DOHH2 (cell line): ENCODE results near the gene CSMD2.

Experiments
- H3F3A ChIP-seq: fragments of 200-600 bp; sonication (generic), shearing (Covaris generic); 2 replicates; pipeline ENCODE4 v1.6.0; 2016; ENCODE audit warnings: antibody characterized with exemption, mild to moderate bottlenecking; ENCODE audit not compliant: control insufficient read depth, insufficient read depth
- H3K27ac ChIP-seq: fragments of 200-600 bp; sonication (generic); 2 replicates; pipeline ENCODE4 v1.5.1; 2014; ENCODE audit warnings: low read depth, mild to moderate bottlenecking, low read length, moderate library complexity
- H3K27me3 ChIP-seq: fragments of 200-600 bp; sonication (generic); 2 replicates; pipeline ENCODE4 v1.6.1; 2014; ENCODE audit warnings: mild to moderate bottlenecking, low read length, mixed read lengths; ENCODE audit not compliant: control insufficient read depth
- H3K36me3 ChIP-seq: fragments of 200-600 bp; sonication (generic); 2 replicates; pipeline ENCODE4 v1.6.1; 2014; ENCODE audit warnings: mild to moderate bottlenecking, low read length, moderate library complexity, mixed read lengths; ENCODE audit not compliant: control insufficient read depth
- H3K4me1 ChIP-seq: fragments of 200-600 bp; sonication (generic); 2 replicates; pipeline ENCODE4 v1.6.1; 2014; ENCODE audit warnings: mild to moderate bottlenecking, low read length, mixed read lengths; ENCODE audit not compliant: control insufficient read depth
- H3K4me2 ChIP-seq: fragments of 200-600 bp; sonication (generic); 2 replicates; pipeline ENCODE4 v1.6.0; 2014; ENCODE audit warnings: mild to moderate bottlenecking, low read length, moderate library complexity
- H3K4me3 ChIP-seq: fragments of 200-600 bp; sonication (generic); 2 replicates; pipeline ENCODE4 v1.5.1; 2014; ENCODE audit warnings: mild to moderate bottlenecking, low read length, mixed read lengths
- H3K79me2 ChIP-seq: fragments of 200-600 bp; sonication (generic); 2 replicates; pipeline ENCODE4 v1.6.1; 2014; ENCODE audit warnings: mild to moderate bottlenecking, low read length, mixed read lengths; ENCODE audit not compliant: control insufficient read depth
- H3K9me2 ChIP-seq: fragments of 200-600 bp; sonication (generic); replicated peaks from 2 replicates; pipeline ENCODE4 v1.6.1; 2014; ENCODE audit warnings: mild to moderate bottlenecking, low read length, mixed read lengths; ENCODE audit not compliant: control insufficient read depth
- H3K9me3 ChIP-seq: fragments of 200-600 bp; sonication (generic); 2 replicates; pipeline ENCODE4 v1.6.1; 2014; ENCODE audit warnings: antibody characterized with exemption, low read length, mixed read lengths; ENCODE audit not compliant: control insufficient read depth, insufficient read depth
- H4K20me1 ChIP-seq: fragments of 200-600 bp; sonication (generic); 2 replicates; pipeline ENCODE4 v1.6.0; 2014; ENCODE audit warnings: low read depth, mild to moderate bottlenecking, antibody characterized with exemption, low read length, moderate library complexity; ENCODE audit not compliant: control insufficient read depth, insufficient read depth
- CTCF ChIP-seq: fragments of 200-600 bp; sonication (generic); IDR thresholded peaks from one replicate; pipeline ENCODE4 v1.5.1; 2014; ENCODE audit warnings: antibody characterized with exemption, mild to moderate bottlenecking, low read depth, low read length; ENCODE audit not compliant: poor library complexity, severe bottlenecking
- EZH2phosphoT487 ChIP-seq: fragments of 200-600 bp; sonication (generic); IDR thresholded peaks from 2 replicates; pipeline ENCODE4 v1.6.1; 2017; ENCODE audit warnings: borderline replicate concordance, mild to moderate bottlenecking, antibody characterized with exemption, low read length, moderate library complexity, mixed read lengths

CSMD2 gene

GRCh38 chr1:33685256-33685655 is 479.8 kb downstream of the CSMD2 start:
- Histone ChIP-seq H3K4me3 (no peak overlapping the region), H3K4me1 (no peaks in the 10 kb centered on the region), H4K20me1 (no peaks in the 10 kb centered on the region), H3K79me2 (no peaks in the 10 kb centered on the region), H3K27me3 (peaks cover 3% of the 10 kb centered on the region; the same call in 1 of the 2 replicates), H3F3A (no peaks in the 10 kb centered on the region), H3K36me3 (no peaks in the 10 kb centered on the region), H3K9me3 (no peaks in the 10 kb centered on the region), H3K9me2 (no peaks in the 10 kb centered on the region), H3K27ac (no peak overlapping the region), H3K4me2 (no peak overlapping the region)
- TF ChIP-seq CTCF (no peak), EZH2phosphoT487 (no peak)

GRCh38 chr1:33684396-33685179 is 480.4 kb downstream of the CSMD2 start:
- Histone ChIP-seq H4K20me1 (no peaks in the 10 kb centered on the region), H3K9me3 (no peaks in the 10 kb centered on the region), H3K4me3 (no peak overlapping the region), H3K27ac (no peak overlapping the region), H3K4me2 (no peak overlapping the region), H3K4me1 (no peaks in the 10 kb centered on the region), H3F3A (no peaks in the 10 kb centered on the region), H3K36me3 (no peaks in the 10 kb centered on the region), H3K27me3 (peaks cover 3% of the 10 kb centered on the region; the same call in 1 of the 2 replicates), H3K9me2 (no peaks in the 10 kb centered on the region), H3K79me2 (no peaks in the 10 kb centered on the region)
- TF ChIP-seq EZH2phosphoT487 (no peak), CTCF (no peak)

- no peak overlapping the region for H3K4me2 ChIP-seq
- H3K9me2 ChIP-seq, result no peaks in the 10 kb centered on the region
- TF ChIP-seq EZH2phosphoT487 (no peak), CTCF (no peak)
- H3K4me3 ChIP-seq, result no peak overlapping the region
- no peaks in the 10 kb centered on the region for H3K9me3 ChIP-seq
- no peaks in the 10 kb centered on the region for H3K4me1 ChIP-seq
- H4K20me1 ChIP-seq, result no peaks in the 10 kb centered on the region
- peaks cover 3% of the 10 kb centered on the region; the same call in 1 of the 2 replicates for H3K27me3 ChIP-seq
- no peaks in the 10 kb centered on the region for H3K79me2 ChIP-seq
- no peaks in the 10 kb centered on the region for H3K36me3 ChIP-seq
- H3F3A ChIP-seq, result no peaks in the 10 kb centered on the region
- H3K27ac ChIP-seq, result no peak overlapping the region
Measured at GRCh38 chr1:33683913-33684312, 481.1 kb downstream of the CSMD2 start.
